ENCODE data around the gene COQ5.

Gene COQ5

GRCh38 chr12:120479458-120479857, 49.5 kb downstream of the COQ5 start:
- H4K20me1 ChIP-seq (ENCODE audit: insufficient read depth) = no peaks in the 10 kb centered on the region
- no peak overlapping the region for H3K4me3 ChIP-seq (IDR thresholded peaks at IDR 0.05; ENCODE audit: insufficient read depth, low read depth, low read length)
- H3K27ac ChIP-seq = no peak overlapping the region
- no peaks in the 10 kb centered on the region for H3K27me3 ChIP-seq (ENCODE audit: insufficient read depth, low read depth)
- H3K79me2 ChIP-seq (ENCODE audit: insufficient read depth, low read depth) = no peaks in the 10 kb centered on the region
- H3K4me2 ChIP-seq = no peak overlapping the region
- H2AFZ ChIP-seq (ENCODE audit: low read depth) = no peak overlapping the region
- no peak overlapping the region for H3K9ac ChIP-seq
- H3K36me3 ChIP-seq (ENCODE audit: insufficient read depth) = no peaks in the 10 kb centered on the region
- TF ChIP-seq CTCF (conservative IDR thresholded peaks at IDR 0.05; ENCODE audit: low read depth, low read length) = no peak
- no peaks in the 10 kb centered on the region for H3K4me1 ChIP-seq (ENCODE audit: low read depth, poor library complexity, severe bottlenecking)

- Histone ChIP-seq H4K20me1 (ENCODE audit: insufficient read depth) (no peaks in the 10 kb centered on the region), H3K4me1 (ENCODE audit: low read depth, poor library complexity, severe bottlenecking) (no peaks in the 10 kb centered on the region), H2AFZ (ENCODE audit: low read depth) (no peak overlapping the region), H3K4me3 (IDR thresholded peaks at IDR 0.05; ENCODE audit: insufficient read depth, low read depth, low read length) (no peak overlapping the region), H3K27ac (no peak overlapping the region), H3K27me3 (ENCODE audit: insufficient read depth, low read depth) (no peaks in the 10 kb centered on the region), H3K9ac (no peak overlapping the region), H3K4me2 (no peak overlapping the region), H3K36me3 (ENCODE audit: insufficient read depth) (no peaks in the 10 kb centered on the region), H3K79me2 (ENCODE audit: insufficient read depth, low read depth) (no peaks in the 10 kb centered on the region)
- TF ChIP-seq CTCF (conservative IDR thresholded peaks at IDR 0.05; ENCODE audit: low read depth, low read length) = no peak
Observed at GRCh38 chr12:120475643-120476042, 53.3 kb downstream of the COQ5 start.

- Histone ChIP-seq H3K9ac (no peak overlapping the region), H3K79me2 (ENCODE audit: insufficient read depth, low read depth) (no peaks in the 10 kb centered on the region), H3K4me3 (IDR thresholded peaks at IDR 0.05; ENCODE audit: insufficient read depth, low read depth, low read length) (no peak overlapping the region), H3K36me3 (ENCODE audit: insufficient read depth) (no peaks in the 10 kb centered on the region), H3K27me3 (ENCODE audit: insufficient read depth, low read depth) (no peaks in the 10 kb centered on the region), H4K20me1 (ENCODE audit: insufficient read depth) (no peaks in the 10 kb centered on the region), H3K4me1 (ENCODE audit: low read depth, poor library complexity, severe bottlenecking) (no peaks in the 10 kb centered on the region), H3K4me2 (no peak overlapping the region), H2AFZ (ENCODE audit: low read depth) (no peak overlapping the region), H3K27ac (no peak overlapping the region)
- no peak for TF ChIP-seq CTCF (conservative IDR thresholded peaks at IDR 0.05; ENCODE audit: low read depth, low read length)
Observed at GRCh38 chr12:120474616-120474960, 54.4 kb downstream of the COQ5 start.

- Histone ChIP-seq H3K27me3 (ENCODE audit: insufficient read depth, low read depth) (no peaks in the 10 kb centered on the region), H4K20me1 (ENCODE audit: insufficient read depth) (no peaks in the 10 kb centered on the region), H3K4me3 (IDR thresholded peaks at IDR 0.05; ENCODE audit: insufficient read depth, low read depth, low read length) (no peak overlapping the region), H3K27ac (no peak overlapping the region), H3K9ac (no peak overlapping the region), H2AFZ (ENCODE audit: low read depth) (no peak overlapping the region), H3K79me2 (ENCODE audit: insufficient read depth, low read depth) (peaks cover under 1% of the 10 kb centered on the region; the same call in 1 of the 2 replicates), H3K4me2 (no peak overlapping the region), H3K36me3 (ENCODE audit: insufficient read depth) (no peaks in the 10 kb centered on the region), H3K4me1 (ENCODE audit: low read depth, poor library complexity, severe bottlenecking) (no peaks in the 10 kb centered on the region)
- no peak for TF ChIP-seq CTCF (conservative IDR thresholded peaks at IDR 0.05; ENCODE audit: low read depth, low read length)
Observed at GRCh38 chr12:120473807-120474615, 54.9 kb downstream of the COQ5 start.

Measured in KMS-11 (cell line).